AG09319 (cell line): ENCODE data around the gene KRTAP10-6.
"Not testable (repeated sequence)": the region's sequence is repeated elsewhere in the genome, so short reads cannot be mapped to it uniquely, and the experiment has no call there.

Source experiments
- DNase-seq: peaks from one replicate; pipeline ENCODE4 v3.0.0-alpha.2; 2010; ENCODE audit warnings: low read depth; ENCODE audit errors: extremely low read depth
- TF ChIP-seq, protein P1 (sequence below): IDR thresholded peaks from 2 replicates; pipeline ENCODE4 v1.5.1; 2011; ENCODE audit warnings: low read depth, mild to moderate bottlenecking, inconsistent platforms, low read length, moderate library complexity

KRTAP10-6 gene

DNA sequence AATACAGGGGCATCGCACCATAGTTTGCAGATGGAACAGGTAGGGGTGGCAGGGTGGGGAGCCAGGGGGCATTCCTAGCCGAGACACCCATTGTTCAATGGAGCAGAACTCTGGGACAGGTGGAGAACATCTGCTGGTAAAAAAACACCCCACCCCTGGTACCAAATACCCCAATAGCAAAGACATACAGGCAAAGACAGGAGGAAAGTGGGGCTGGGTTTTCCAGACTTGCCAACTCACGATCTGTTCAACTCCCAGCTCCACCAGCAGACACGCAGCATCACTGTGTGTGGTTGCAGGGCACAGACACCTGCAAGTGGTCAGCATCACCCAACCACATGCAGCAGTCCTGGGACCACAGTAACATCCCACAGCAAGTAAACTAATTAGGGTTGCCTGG, 19.2 kb upstream of the KRTAP10-6 start:
- TF ChIP-seq, protein P1, sequence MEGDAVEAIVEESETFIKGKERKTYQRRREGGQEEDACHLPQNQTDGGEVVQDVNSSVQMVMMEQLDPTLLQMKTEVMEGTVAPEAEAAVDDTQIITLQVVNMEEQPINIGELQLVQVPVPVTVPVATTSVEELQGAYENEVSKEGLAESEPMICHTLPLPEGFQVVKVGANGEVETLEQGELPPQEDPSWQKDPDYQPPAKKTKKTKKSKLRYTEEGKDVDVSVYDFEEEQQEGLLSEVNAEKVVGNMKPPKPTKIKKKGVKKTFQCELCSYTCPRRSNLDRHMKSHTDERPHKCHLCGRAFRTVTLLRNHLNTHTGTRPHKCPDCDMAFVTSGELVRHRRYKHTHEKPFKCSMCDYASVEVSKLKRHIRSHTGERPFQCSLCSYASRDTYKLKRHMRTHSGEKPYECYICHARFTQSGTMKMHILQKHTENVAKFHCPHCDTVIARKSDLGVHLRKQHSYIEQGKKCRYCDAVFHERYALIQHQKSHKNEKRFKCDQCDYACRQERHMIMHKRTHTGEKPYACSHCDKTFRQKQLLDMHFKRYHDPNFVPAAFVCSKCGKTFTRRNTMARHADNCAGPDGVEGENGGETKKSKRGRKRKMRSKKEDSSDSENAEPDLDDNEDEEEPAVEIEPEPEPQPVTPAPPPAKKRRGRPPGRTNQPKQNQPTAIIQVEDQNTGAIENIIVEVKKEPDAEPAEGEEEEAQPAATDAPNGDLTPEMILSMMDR, result no peak
- DNase-seq, result no peak

DNA sequence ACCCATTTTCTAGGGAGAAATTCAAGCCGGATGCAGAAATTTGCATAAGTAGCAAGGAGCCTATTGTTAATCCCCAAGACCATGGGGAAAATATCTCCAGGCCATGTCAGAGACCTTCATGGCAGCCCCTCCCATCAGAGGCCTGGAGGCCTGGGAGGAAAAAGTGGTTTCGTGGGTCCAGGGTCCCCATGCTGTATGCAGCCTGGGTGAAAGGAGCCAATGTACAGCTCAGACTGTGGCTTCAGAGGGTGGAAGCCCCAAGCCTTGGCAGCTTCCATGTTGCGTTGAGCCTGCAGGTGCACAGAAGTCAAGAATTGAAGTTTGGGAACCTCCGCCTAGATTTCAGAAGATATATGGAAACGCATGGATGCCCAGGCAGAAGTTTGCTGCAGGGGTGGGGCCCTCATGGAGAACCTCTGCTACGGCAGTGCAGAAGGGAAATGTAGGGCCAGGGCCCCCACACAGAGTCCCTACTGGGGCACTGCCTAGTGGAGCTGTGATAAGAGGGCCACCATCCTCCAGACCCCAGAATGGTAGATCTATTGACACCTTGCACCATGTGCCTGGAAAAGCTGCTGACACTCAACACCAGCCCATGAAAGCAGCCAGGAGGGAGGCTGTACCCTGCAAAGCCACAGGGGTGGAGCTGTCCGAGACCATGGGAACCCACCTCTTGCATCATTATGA, 18.0 kb upstream of the KRTAP10-6 start:
- DNase-seq, result not testable (repeated sequence)

DNA sequence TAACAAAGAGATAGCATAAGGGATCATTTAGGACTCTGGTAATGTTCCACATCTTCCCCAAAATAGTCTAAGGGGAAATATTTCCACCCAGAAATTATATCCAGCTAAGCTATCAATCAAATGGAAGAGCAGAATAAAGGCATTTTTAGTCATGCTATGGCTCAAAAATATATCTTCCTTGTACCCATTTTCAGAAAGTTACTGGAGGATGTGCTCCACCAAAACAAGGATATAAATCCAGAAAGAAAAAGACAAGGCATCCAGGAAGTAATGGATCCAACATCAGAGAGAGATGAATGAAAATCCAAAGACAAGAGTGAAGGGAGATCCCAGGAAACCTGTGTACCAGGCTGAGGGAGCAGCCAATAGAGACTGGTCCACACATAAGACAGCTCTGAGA, 16.9 kb upstream of the KRTAP10-6 start:
- TF ChIP-seq, protein P1, result no peak
- no peak for DNase-seq

DNA sequence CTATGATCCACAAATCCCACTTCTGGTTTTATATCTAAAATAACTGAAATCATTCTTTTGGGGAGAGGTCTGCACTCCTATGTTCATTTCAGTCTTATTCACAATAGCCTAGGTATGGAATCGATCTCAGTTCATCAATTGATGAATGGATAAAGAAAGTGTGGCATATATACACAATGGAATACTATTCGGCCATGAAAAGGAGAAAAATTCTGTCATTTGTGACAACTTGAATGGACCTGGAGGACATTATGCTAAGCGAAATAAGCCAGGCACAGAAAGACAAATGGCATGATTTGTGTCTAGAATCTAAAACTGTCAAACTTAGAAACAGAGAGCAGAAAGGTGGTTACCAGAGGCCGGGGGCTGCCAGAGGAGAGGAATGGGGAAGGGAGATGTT, 14.2 kb upstream of the KRTAP10-6 start:
- TF ChIP-seq, protein P1, result no peak
- no peak for DNase-seq

DNA sequence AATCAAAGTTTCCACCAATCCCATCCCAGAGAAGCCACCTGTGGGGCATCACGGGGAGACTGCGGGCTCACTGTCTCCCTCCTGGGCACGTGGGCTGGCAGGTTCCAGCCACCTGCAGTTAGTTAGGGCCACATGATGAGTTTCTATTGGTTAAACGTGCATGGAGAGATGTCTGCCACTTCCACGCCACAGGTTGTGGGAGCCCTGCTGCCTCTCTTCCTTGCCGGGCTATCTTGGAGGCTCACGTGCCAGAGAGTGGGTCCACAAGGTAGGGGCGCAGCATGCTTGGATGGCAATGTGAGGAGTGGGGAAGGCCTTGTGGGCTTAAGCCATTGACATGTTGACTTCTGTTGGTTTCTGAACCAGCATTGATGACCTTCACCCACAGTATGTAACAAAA, 11.6 kb upstream of the KRTAP10-6 start:
- DNase-seq, result no peak
- TF ChIP-seq, protein P1, result no peak

DNA sequence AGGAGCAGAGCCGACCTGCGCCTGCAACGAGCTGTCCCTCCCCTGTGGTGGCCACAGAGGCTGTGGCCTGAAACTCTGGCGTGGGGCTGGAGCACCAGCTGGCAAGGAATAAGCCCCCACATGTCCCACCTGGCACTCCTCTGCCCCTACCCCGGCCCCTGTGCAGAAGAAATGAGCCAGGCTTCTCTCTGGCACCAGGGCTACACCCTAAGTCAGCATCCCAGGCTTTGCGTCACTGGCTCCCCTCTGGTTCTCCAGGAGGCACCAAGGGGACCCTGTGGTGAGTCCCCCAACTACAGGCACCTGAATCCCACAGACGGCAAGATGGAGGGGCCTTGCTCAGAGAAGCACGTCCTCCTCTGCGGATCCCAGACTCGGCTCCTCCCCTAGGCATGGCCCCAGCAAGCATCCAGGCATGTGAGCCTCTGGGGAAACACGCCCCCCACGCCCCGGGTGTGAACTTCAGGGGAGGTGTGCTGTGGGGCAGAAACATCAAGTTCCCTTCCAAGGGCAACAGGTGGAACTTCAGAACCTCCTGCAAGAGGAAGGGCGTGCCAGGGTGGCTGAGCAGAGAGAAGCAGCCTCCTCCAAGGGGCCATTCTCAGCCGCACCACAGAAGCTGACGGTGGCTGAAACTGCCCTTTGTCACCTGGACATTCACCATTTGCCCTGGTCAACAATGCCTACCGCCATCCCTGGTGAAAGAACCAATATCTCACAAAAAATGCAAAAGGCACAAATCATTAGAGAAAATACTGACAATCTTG, 11.0 kb upstream of the KRTAP10-6 start:
- TF ChIP-seq, protein P1, result no peak
- DNase-seq, result no peak

DNA sequence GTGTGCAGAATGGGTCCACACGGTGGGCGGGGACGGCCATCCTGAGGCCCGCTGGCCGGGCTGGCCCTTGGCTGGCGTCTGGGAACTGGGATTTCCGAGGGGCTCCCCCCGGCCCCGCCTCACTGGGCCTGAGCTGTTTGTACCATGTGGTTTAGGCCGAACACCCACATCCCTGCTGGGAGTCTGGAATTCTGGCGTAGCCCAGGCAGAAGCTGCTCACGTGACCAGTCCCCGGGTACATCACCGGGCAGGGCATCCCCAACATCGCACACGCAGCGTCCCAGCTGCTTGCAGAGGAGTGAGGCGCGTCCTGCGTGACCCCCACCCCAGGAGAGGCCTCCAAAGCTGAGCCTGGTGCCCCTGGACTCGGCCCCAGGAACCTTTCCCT, 10.2 kb upstream of the KRTAP10-6 start:
- no peak for DNase-seq
- TF ChIP-seq, protein P1, result no peak
